HepG2 (cell line): ENCODE measurements around the gene TIMELESS.

Source experiments
- FOXM1 ChIP-seq: sonication (generic); formaldehyde crosslinking; IDR thresholded peaks from 2 replicates; pipeline ENCODE4 v1.5.0; 2020; ENCODE audit warnings: missing genetic modification reagents
- RFX5 ChIP-seq: IDR thresholded peaks from 2 replicates; pipeline ENCODE4 v1.6.1; 2011; ENCODE audit warnings: low read depth, low read length, improper control_type of control experiment
- SP1 ChIP-seq, 2 experiments: fragments of 450-650 bp in 1 of 2; sonication (generic) in 1 of 2; formaldehyde crosslinking in 1 of 2; IDR thresholded peaks; 2 replicates each; pipeline versions ENCODE4 v1.4.0 to v1.6.1; 2016 to 2020; ENCODE audit warnings: missing genetic modification reagents in 1 of 2
- ZNF30 ChIP-seq: sonication (generic); formaldehyde crosslinking; IDR thresholded peaks from 2 replicates; pipeline ENCODE4 v1.5.0; 2020; ENCODE audit warnings: mild to moderate bottlenecking, missing genetic modification reagents

DNA sequence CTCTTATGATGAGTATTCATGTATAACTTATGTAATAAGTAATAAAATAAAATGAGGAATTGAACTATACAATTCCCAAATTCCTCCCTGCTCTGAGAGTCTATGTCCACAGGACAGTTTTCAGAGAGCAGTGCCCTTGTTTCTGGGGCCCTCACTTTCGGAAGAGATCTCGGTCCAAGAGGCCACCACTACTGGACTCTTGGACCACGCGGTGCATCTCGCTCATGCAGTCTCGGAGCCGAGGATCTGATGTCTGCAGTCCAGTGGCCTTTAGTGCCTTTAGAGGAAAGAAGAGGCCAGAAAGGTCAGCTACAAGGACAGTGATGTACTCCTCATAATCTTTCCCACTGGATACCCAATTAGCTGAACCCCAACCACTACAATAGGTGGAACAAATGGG, 30.4 kb upstream of the TIMELESS start:
- TF ChIP-seq SP1 (IDR thresholded peaks at IDR 0.05) (no peak), SP1 (CRISPR knock-in tag; IDR thresholded peaks at IDR 0.05) (no peak), RFX5 (no peak), FOXM1 (CRISPR knock-in tag) (no peak), ZNF30 (CRISPR knock-in tag) (no peak)
